Cardiac muscle cell (in vitro differentiated cells and primary cell): ENCODE data around the gene CPN1. TPM values are rescaled to one million over a fixed set of nuclear protein-coding genes. Genes with fewer than 3 reads are reported as not detected.

Experiments used
- DNase-seq, 2 donors: peaks; one replicate each; pipeline versions ENCODE4 v3.0.0 to v3.0.0-alpha.2; 2010 to 2017; ENCODE audit warnings: low read depth in 1 of 2, low spot score in 1 of 2
- H3K27ac ChIP-seq: fragments of 200-600 bp; sonication (generic); 2 replicates; pipeline ENCODE4 v1.5.1; 2016
- H3K27me3 ChIP-seq: fragments of 200-600 bp; sonication (generic); 2 replicates; pipeline ENCODE4 v1.6.0; 2016; ENCODE audit warnings: control low read depth
- H3K36me3 ChIP-seq: fragments of 200-600 bp; sonication (generic); 2 replicates; pipeline ENCODE4 v1.5.1; 2016; ENCODE audit warnings: control low read depth
- H3K4me1 ChIP-seq: fragments of 200-600 bp; sonication (generic); 2 replicates; pipeline ENCODE4 v1.8.1; 2017; ENCODE audit warnings: low read depth, mild to moderate bottlenecking, mixed run types
- H3K4me3 ChIP-seq: fragments of 200-600 bp; sonication (generic); 2 replicates; pipeline ENCODE4 v1.5.1; 2016; ENCODE audit warnings: mild to moderate bottlenecking
- H3K9me3 ChIP-seq: fragments of 200-600 bp; sonication (generic); 2 replicates; pipeline ENCODE4 v1.5.1; 2017; ENCODE audit warnings: low read depth, mild to moderate bottlenecking, control low read depth
- CTCF ChIP-seq: IDR thresholded peaks from 2 replicates; pipeline ENCODE4 v1.5.1; 2012; ENCODE audit warnings: low read depth, mild to moderate bottlenecking, low read length
- polyA plus RNA-seq: library from polyadenylated mRNA; unstranded; fragments of >200 nt; fragmentation: Nextera tagmentation; extraction: Ambion mirVana; gene quantifications from 2 replicates; pipeline ENCODE4 v1.2.1, GENCODE V29; 2016
- total RNA-seq: library from RNA; depleted of rRNA; stranded (reverse); fragments of >200 nt; gene quantifications from 2 replicates; pipeline ENCODE4 v1.2.3, GENCODE V29; 2016

The CPN1 gene
- total and polyA plus RNA-seq, 2 experiments from 2014 or later: not detected

- Histone ChIP-seq H3K4me1 (no peaks in the 10 kb centered on the region), H3K27me3 (no peaks in the 10 kb centered on the region), H3K36me3 (no peaks in the 10 kb centered on the region), H3K4me3 (no peak overlapping the region), H3K27ac (no peak overlapping the region), H3K9me3 (no peaks in the 10 kb centered on the region)
- no peak for TF ChIP-seq CTCF
- no peak for DNase-seq
Measured at GRCh38 chr10:100061401-100061800, 20.3 kb downstream of the CPN1 start.

GRCh38 chr10:100057948-100058347 is 23.7 kb downstream of the CPN1 start:
- no peak overlapping the region for H3K4me3 ChIP-seq
- no peaks in the 10 kb centered on the region for H3K4me1 ChIP-seq
- H3K27ac ChIP-seq: no peak overlapping the region
- H3K36me3 ChIP-seq: no peaks in the 10 kb centered on the region
- DNase-seq: no peak
- no peaks in the 10 kb centered on the region for H3K9me3 ChIP-seq
- no peak for TF ChIP-seq CTCF
- no peaks in the 10 kb centered on the region for H3K27me3 ChIP-seq

- no peaks in the 10 kb centered on the region for H3K27me3 ChIP-seq
- no peak for TF ChIP-seq CTCF
- no peak overlapping the region for H3K27ac ChIP-seq
- no peak for DNase-seq
- H3K36me3 ChIP-seq: no peaks in the 10 kb centered on the region
- no peak overlapping the region for H3K4me3 ChIP-seq
- H3K4me1 ChIP-seq: no peaks in the 10 kb centered on the region
- no peaks in the 10 kb centered on the region for H3K9me3 ChIP-seq
Measured at GRCh38 chr10:100053686-100054460, 27.8 kb downstream of the CPN1 start.

- peak; percentile 91 to 92 for DNase-seq
Measured at GRCh38 chr10:100046021-100046486, 35.6 kb downstream of the CPN1 start.

GRCh38 chr10:100045592-100045991 is 36.1 kb downstream of the CPN1 start:
- H3K27me3 ChIP-seq: no peaks in the 10 kb centered on the region
- H3K9me3 ChIP-seq: no peaks in the 10 kb centered on the region
- H3K27ac ChIP-seq: no peak overlapping the region
- no peaks in the 10 kb centered on the region for H3K36me3 ChIP-seq
- no peak overlapping the region for H3K4me3 ChIP-seq
- DNase-seq: peak in 1 of 2 donors; percentile 12
- no peaks in the 10 kb centered on the region for H3K4me1 ChIP-seq
- no peak for TF ChIP-seq CTCF

More at GRCh38 chr10:100046021-100046486, 35.6 kb downstream of the CPN1 start:
- Histone ChIP-seq H3K4me1 (no peaks in the 10 kb centered on the region), H3K36me3 (no peaks in the 10 kb centered on the region), H3K27ac (no peak overlapping the region), H3K27me3 (no peaks in the 10 kb centered on the region), H3K4me3 (no peak overlapping the region), H3K9me3 (no peaks in the 10 kb centered on the region)
- peak; percentile 95 for TF ChIP-seq CTCF
